Breast epithelium (tissue), 4 donors: Measurements from ENCODE around the gene MCF2L2. TPM values are rescaled to one million over a fixed set of nuclear protein-coding genes. Genes with fewer than 3 reads are reported as not detected.
"Not testable (repeated sequence)": the region's sequence is repeated elsewhere in the genome, so short reads cannot be mapped to it uniquely, and the experiment has no call there.

ENCODE experiments used
- DNase-seq, 2 donors: peaks; one replicate each; pipeline ENCODE4 v3.0.0-alpha.2; 2019; ENCODE audit warnings: low spot score in 2 of 2
- H3K27ac ChIP-seq, 2 donors: fragments of 200-600 bp; sonication (generic) in 1 of 2; one replicate each; pipeline ENCODE4 v1.5.1; 2016 to 2019; ENCODE audit warnings: mild to moderate bottlenecking in 1 of 2
- H3K27me3 ChIP-seq, 2 donors: fragments of 200-600 bp; sonication (generic) in 1 of 2; one replicate each; pipeline versions ENCODE4 v1.5.1 to v1.6.0; 2017 to 2019; ENCODE audit warnings: control low read depth in 1 of 2, mild to moderate bottlenecking in 1 of 2
- H3K36me3 ChIP-seq: fragments of 200-600 bp; one replicate; pipeline ENCODE4 v1.5.1; 2019
- H3K4me1 ChIP-seq, 2 donors: fragments of 200-600 bp; sonication (generic); one replicate each; pipeline ENCODE4 v1.5.1; 2016 to 2019; ENCODE audit warnings: control low read depth in 1 of 2
- H3K4me3 ChIP-seq, 3 donors: fragments of 200-600 bp; sonication (generic); 1 replicate in 2 of 3; 2 replicates in 1 of 3; pipeline ENCODE4 v1.5.1; 2016 to 2019; ENCODE audit warnings: mild to moderate bottlenecking in 3 of 3, moderate library complexity in 2 of 3
- H3K9me3 ChIP-seq, 2 donors: fragments of 200-600 bp; sonication (generic) in 1 of 2; one replicate each; pipeline ENCODE4 v1.5.1; 2016 to 2019; ENCODE audit warnings: control low read depth in 1 of 2
- POLR2A ChIP-seq: fragments of 450-650 bp; IDR thresholded peaks from one replicate; pipeline ENCODE4 v1.6.1; 2016; ENCODE audit warnings: antibody characterized with exemption, mild to moderate bottlenecking, moderate library complexity
- POLR2AphosphoS5 ChIP-seq, 3 donors: sonication (generic); formaldehyde crosslinking; IDR thresholded peaks; one replicate each; pipeline ENCODE4 v1.6.1; 2017; ENCODE audit warnings: antibody characterized with exemption in 3 of 3
- intact Hi-C: fragments of 100-400 bp; cut with DNase I; formaldehyde crosslinking; loops from one replicate; pipeline ENCODE4 v1.15.1; 2023; ENCODE audit warnings: low total_unique reads
- total RNA-seq, 3 donors: library from RNA; depleted of rRNA; stranded (reverse); fragments of >200 nt; gene quantifications; one replicate each; pipeline ENCODE4 v1.1.0, GENCODE V29; 2016
- TF ChIP-seq, protein P1 (sequence below), 3 donors: fragments of 450-650 bp; IDR thresholded peaks; one replicate each; pipeline ENCODE4 v1.5.1; 2016 to 2017; ENCODE audit warnings: antibody characterized with exemption in 3 of 3, mild to moderate bottlenecking in 3 of 3, moderate library complexity in 3 of 3

Gene MCF2L2
- total RNA-seq, 3 donors from 2014 or later, result 0.64 to 1.5 (median 1.3) TPM

DNA sequence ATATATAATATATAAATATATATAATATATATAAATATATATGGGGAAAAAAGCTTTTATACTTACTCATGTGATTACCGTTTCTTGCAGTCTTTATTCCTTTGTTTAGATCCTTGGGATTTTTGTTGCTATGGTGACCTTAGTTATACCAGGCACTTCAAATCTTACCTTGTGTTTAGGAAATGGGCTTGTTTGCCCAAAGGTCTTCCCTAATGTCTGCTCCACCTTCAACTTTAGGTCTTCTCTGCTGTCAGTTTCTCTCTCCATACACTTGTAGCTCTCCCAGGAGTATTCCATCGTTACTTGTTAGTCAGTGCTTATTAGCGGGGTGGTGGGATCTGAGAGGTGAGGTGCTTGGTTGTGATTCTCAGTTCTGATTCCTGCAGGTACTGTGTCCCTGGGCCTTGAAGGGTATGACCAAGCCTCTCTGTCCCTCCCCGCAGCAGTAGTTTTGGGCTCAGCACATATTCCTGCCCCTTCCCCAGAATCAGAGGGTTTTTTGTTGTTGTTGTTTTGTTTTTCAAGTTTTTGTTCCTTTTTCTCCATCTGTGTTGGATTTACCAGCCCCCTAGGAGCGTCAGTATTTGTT, 256.3 kb downstream of the MCF2L2 start:
- Histone ChIP-seq H3K27ac (no peak overlapping the region), H3K4me3 (no peak overlapping the region), H3K4me1 (no peaks in the 10 kb centered on the region), H3K36me3 (no peaks in the 10 kb centered on the region), H3K9me3 (no peaks in the 10 kb centered on the region), H3K27me3 (peaks cover 0 to 15% of the 10 kb centered on the region in 2 donors)
- intact Hi-C loops, result no loop called here
- TF ChIP-seq POLR2AphosphoS5 (IDR thresholded peaks at IDR 0.05), result no peak
- TF ChIP-seq, protein P1, sequence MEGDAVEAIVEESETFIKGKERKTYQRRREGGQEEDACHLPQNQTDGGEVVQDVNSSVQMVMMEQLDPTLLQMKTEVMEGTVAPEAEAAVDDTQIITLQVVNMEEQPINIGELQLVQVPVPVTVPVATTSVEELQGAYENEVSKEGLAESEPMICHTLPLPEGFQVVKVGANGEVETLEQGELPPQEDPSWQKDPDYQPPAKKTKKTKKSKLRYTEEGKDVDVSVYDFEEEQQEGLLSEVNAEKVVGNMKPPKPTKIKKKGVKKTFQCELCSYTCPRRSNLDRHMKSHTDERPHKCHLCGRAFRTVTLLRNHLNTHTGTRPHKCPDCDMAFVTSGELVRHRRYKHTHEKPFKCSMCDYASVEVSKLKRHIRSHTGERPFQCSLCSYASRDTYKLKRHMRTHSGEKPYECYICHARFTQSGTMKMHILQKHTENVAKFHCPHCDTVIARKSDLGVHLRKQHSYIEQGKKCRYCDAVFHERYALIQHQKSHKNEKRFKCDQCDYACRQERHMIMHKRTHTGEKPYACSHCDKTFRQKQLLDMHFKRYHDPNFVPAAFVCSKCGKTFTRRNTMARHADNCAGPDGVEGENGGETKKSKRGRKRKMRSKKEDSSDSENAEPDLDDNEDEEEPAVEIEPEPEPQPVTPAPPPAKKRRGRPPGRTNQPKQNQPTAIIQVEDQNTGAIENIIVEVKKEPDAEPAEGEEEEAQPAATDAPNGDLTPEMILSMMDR (IDR thresholded peaks at IDR 0.05), result no peak
- no peak for TF ChIP-seq POLR2A
- no peak for DNase-seq

DNA sequence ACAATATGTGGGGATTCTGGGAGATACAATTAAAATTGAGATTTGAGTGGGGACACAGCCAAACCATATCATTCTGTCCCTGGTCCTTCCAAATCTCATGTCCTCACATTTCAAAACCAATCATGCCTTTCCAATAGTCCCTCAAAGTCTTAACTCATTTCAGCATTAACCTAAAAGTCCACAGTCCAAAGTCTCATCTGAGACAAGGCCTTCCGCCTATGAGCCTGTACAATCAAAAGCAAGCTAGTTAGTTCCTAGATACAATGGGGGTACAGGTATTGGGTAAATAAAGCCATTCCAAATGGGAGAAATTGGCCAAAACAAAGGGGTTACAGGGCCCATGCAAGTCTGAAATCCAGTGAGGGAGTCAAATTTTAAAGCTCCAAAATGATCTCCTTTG, 260.4 kb downstream of the MCF2L2 start:
- H3K27me3 ChIP-seq, intact Hi-C loops, H3K4me3 ChIP-seq, H3K9me3 ChIP-seq, DNase-seq, H3K36me3 ChIP-seq, H3K4me1 ChIP-seq, H3K27ac ChIP-seq: not testable (repeated sequence)

DNA sequence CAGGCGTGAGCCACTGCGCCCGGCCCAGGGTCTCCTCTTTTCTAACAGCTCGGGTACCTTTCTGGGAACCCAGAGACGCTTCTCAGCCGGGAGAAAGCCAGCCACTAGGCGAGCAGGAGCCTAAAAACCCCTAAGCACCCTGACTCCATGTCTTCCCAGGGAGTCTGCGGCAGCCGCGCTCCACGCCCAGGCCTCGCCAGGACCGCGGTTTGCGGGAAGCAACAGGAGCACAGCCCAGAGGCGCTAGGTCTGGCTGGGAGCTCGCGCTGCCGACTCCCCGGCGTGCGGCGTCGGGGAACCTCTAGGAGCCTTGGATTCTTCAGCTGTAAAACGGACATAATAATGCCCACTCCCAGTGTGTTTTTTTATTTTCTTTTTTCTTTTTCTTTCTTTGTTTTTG, 264.9 kb downstream of the MCF2L2 start:
- no peak for DNase-seq
- H3K4me3 ChIP-seq, result no peak overlapping the region
- no peak for TF ChIP-seq POLR2A
- no peak for TF ChIP-seq POLR2AphosphoS5 (IDR thresholded peaks at IDR 0.05)
- no peak overlapping the region for H3K27ac ChIP-seq
- no peaks in the 10 kb centered on the region for H3K4me1 ChIP-seq
- H3K9me3 ChIP-seq, result no peaks in the 10 kb centered on the region
- intact Hi-C loops, result no loop called here
- peaks cover 0 to 4% of the 10 kb centered on the region in 2 donors for H3K27me3 ChIP-seq
- H3K36me3 ChIP-seq, result no peaks in the 10 kb centered on the region

DNA sequence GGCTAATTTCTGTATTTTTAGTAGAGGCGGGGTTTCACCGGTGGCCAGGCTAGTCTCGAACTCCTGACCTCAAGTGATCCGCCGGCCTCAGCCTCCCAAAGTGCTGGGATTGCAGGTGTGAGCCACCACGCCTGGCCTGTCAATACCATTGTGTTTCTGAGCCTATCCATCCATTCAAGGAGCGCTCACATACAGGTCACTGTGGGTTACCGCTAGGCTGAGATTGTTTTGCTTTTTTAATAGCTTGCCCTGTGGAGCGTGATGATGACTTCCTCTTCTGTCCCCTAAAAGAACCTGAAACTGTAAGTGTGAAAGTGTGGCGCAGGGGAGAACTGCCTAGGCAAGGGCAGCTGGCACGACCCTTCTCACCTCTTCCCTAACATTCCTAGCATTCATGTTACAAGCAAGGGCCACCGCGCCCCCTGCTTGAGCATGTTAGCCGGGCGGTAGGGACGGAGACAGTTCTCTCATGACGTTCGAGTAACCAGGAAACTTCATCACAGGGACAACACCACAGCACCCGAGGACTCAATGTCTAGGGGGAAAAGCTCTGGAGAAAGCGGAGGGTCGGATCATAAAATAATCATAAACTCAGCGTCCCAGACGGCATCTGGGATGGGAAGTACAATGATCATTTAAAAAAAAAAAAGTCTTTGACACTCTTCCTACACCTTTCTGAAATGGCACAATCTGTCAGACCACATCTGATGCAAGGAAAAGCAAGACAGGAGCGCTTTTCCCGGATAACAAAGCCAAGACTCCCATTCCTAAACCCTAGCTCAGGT, 266.7 kb downstream of the MCF2L2 start:
- no peak overlapping the region for H3K27ac ChIP-seq
- H3K9me3 ChIP-seq, result no peaks in the 10 kb centered on the region
- peak overlapping the region; percentile 51 to 65 (median 64) for H3K4me3 ChIP-seq
- no peaks in the 10 kb centered on the region for H3K36me3 ChIP-seq
- peaks cover 0 to 4% of the 10 kb centered on the region in 2 donors for H3K27me3 ChIP-seq
- intact Hi-C loops, result no loop called here
- H3K4me1 ChIP-seq, result no peaks in the 10 kb centered on the region
- no peak for TF ChIP-seq POLR2AphosphoS5 (IDR thresholded peaks at IDR 0.05)
- TF ChIP-seq POLR2A, result no peak
- TF ChIP-seq, protein P1 (IDR thresholded peaks at IDR 0.05), result no peak
- DNase-seq, result peak in 1 of 2 donors; percentile 22

DNA sequence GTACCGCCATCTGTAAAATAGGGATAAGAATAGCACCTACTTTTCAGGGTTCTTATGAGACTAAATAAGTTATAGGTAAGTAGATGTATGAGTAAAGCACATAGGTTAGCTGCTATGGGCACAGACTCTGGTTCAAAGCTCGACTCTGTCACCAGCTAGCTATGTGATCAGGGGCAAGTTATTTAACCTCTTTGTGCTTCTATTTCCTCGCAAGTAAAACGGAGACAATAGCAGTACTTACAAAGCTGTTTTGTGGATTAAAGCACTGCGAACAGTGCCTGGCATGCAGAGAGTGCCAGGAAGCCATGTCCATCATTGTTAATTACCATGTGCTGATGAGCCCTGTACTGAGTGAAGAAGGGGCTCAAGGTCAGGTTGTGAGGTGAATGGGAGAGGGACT, 267.8 kb downstream of the MCF2L2 start:
- H3K4me3 ChIP-seq, result no peak overlapping the region

DNA sequence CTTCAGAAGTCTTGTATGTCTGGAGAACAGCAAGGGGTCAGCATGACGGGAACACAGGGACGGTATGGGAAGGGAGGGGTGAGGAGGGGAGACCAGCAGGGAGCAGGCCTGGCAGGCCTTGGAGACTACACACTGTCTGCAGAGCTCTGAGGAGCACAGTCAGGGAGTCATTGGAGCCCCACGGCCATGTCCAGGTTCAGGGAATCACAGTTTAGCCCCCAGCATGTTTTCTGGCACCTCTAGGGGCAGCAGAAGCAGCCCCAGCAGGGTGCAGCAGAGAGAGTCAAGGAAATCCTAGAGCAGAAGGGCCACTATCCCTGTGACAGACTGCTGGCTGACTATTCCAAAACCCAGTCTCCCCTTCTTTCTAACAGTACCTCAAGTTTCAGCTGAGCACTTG, 269.1 kb downstream of the MCF2L2 start:
- Histone ChIP-seq H3K4me1 (no peaks in the 10 kb centered on the region), H3K27ac (no peak overlapping the region), H3K27me3 (peaks cover 0 to 4% of the 10 kb centered on the region in 2 donors), H3K4me3 (no peak overlapping the region), H3K36me3 (no peaks in the 10 kb centered on the region), H3K9me3 (no peaks in the 10 kb centered on the region)
- DNase-seq, result no peak
- intact Hi-C loops, result no loop called here
- TF ChIP-seq, protein P1 (IDR thresholded peaks at IDR 0.05), result no peak
- TF ChIP-seq POLR2AphosphoS5 (IDR thresholded peaks at IDR 0.05), result no peak
- TF ChIP-seq POLR2A, result no peak

More for the DNA sequence above, 267.8 kb downstream of the MCF2L2 start:
- H3K4me1 ChIP-seq, result no peaks in the 10 kb centered on the region
- no peaks in the 10 kb centered on the region for H3K36me3 ChIP-seq
- H3K27me3 ChIP-seq, result peaks cover 0 to 4% of the 10 kb centered on the region in 2 donors
- H3K9me3 ChIP-seq, result no peaks in the 10 kb centered on the region
- intact Hi-C loops, result no loop called here
- no peak overlapping the region for H3K27ac ChIP-seq
- TF ChIP-seq POLR2AphosphoS5 (IDR thresholded peaks at IDR 0.05) (no peak), POLR2A (no peak)
- TF ChIP-seq, protein P1 (IDR thresholded peaks at IDR 0.05), result no peak
- no peak for DNase-seq
